HepG2 (cell line): Measurements from ENCODE around the gene CCDC88B. TPM values are rescaled to one million over a fixed set of nuclear protein-coding genes. Genes with fewer than 3 reads are reported as not detected.

Experiments
- ATAC-seq: fragments of 200-7000 bp; cut with Tn5 transposase; 3 replicates; pipeline ENCODE4 v1.9.1; 2020; ENCODE audit warnings: mild to moderate bottlenecking, moderate library complexity
- BruUV-seq: library from RNA; stranded (reverse); fragments of 400-500 nt; replicated peaks from 2 replicates; lab custom pipeline; 2021; lab: Mats Ljungman, UMichigan
- CTCF ChIA-PET: fragments of 300-600 bp; formaldehyde crosslinking; extraction: SDS; loops from one replicate; lab custom pipeline; 2021; ENCODE audit warnings: low total read pairs, inconsistent platforms, low intra/inter-chr PET ratio; lab: Yijun Ruan, JAX
- POLR2A ChIA-PET: fragments of 350-600 bp; sonication (Branson Sonifier 250); formaldehyde crosslinking; loops from one replicate; lab custom pipeline; 2020; ENCODE audit warnings: antibody characterized with exemption, inconsistent platforms; lab: Yijun Ruan, JAX
- DNase-seq: peaks from one replicate; pipeline ENCODE4 v3.0.0-alpha.2; 2015; ENCODE audit warnings: low spot score
- FAIRE-seq: peaks from 3 replicates; lab custom pipeline; 2011; peaks lifted over from hg19 to GRCh38; lab: Jason Lieb, UNC
- H2AFZ ChIP-seq: one replicate; pipeline ENCODE4 v1.6.1; 2011; ENCODE audit warnings: low read length, inconsistent platforms
- H3K27ac ChIP-seq: fragments of 300-600 bp; 3 replicates; pipeline ENCODE4 v1.8.0; 2011; ENCODE audit warnings: mixed run types, mild to moderate bottlenecking, mixed read lengths, low read length, inconsistent platforms; ENCODE audit not compliant: insufficient read depth; ENCODE audit errors: extremely low read length
- H3K27me3 ChIP-seq, 2 experiments: fragments of 200-600 bp in 1 of 2; 2 replicates in 1 of 2; 3 replicates in 1 of 2; pipeline versions ENCODE4 v1.6.0 to v1.8.0; 2011; ENCODE audit warnings: low read length in 2 of 2, mild to moderate bottlenecking in 2 of 2, moderate library complexity in 2 of 2, inconsistent platforms in 1 of 2; ENCODE audit not compliant: insufficient read depth in 2 of 2, control insufficient read depth in 1 of 2
- H3K36me3 ChIP-seq, 2 experiments: fragments of 200-600 bp in 1 of 2; replicated peaks in 1 of 2; 2 replicates in 1 of 2; 3 replicates in 1 of 2; pipeline versions ENCODE4 v1.5.1 to v1.8.0; 2011; ENCODE audit warnings: low read length in 2 of 2, inconsistent platforms in 1 of 2; ENCODE audit not compliant: insufficient read depth in 2 of 2, control insufficient read depth in 1 of 2
- H3K4me1 ChIP-seq: 2 replicates; pipeline ENCODE4 v1.5.1; 2012; ENCODE audit warnings: low read length, inconsistent platforms; ENCODE audit not compliant: insufficient read depth
- H3K4me2 ChIP-seq: 2 replicates; pipeline ENCODE4 v1.6.0; 2011; ENCODE audit warnings: low read depth, low read length, inconsistent platforms
- H3K4me3 ChIP-seq, 3 experiments: fragments of 200-600 bp in 1 of 3; sonication (generic), shearing (Covaris generic) in 1 of 3; replicated peaks in 1 of 3; 2 replicates each; pipeline ENCODE4 v1.5.1; 2011 to 2016; ENCODE audit warnings: low read length in 3 of 3, inconsistent platforms in 2 of 3, low read depth in 2 of 3, mild to moderate bottlenecking in 2 of 3, control low read depth in 1 of 3, mixed read lengths in 1 of 3; ENCODE audit not compliant: insufficient read depth in 1 of 3
- H3K79me2 ChIP-seq: one replicate; pipeline ENCODE4 v1.6.1; 2011; ENCODE audit warnings: low read length, inconsistent platforms; ENCODE audit not compliant: insufficient read depth
- H3K9ac ChIP-seq: 2 replicates; pipeline ENCODE4 v1.6.0; 2011; ENCODE audit warnings: mild to moderate bottlenecking, low read depth, low read length, inconsistent platforms; ENCODE audit not compliant: insufficient read depth
- H3K9me3 ChIP-seq: 2 replicates; pipeline ENCODE4 v1.5.1; 2012; ENCODE audit warnings: mild to moderate bottlenecking, low read length
- H4K20me1 ChIP-seq: 2 replicates; pipeline ENCODE4 v1.6.0; 2011; ENCODE audit warnings: inconsistent platforms, mild to moderate bottlenecking, low read length, moderate library complexity; ENCODE audit not compliant: insufficient read depth
- ELK4 ChIP-seq: sonication (generic); formaldehyde crosslinking; IDR thresholded peaks from 2 replicates; pipeline ENCODE4 v1.9.0; 2021; ENCODE audit warnings: missing genetic modification reagents, borderline replicate concordance
- EZH2 ChIP-seq: conservative IDR thresholded peaks from 2 replicates; pipeline ENCODE4 v1.6.1; 2012; ENCODE audit warnings: mild to moderate bottlenecking, low read depth, low read length, moderate library complexity
- MZF1 ChIP-seq: sonication (generic); formaldehyde crosslinking; IDR thresholded peaks from 2 replicates; pipeline ENCODE4 v1.8.1; 2023; ENCODE audit warnings: mild to moderate bottlenecking, missing genetic modification reagents, borderline replicate concordance
- NR0B2 ChIP-seq: sonication (generic); formaldehyde crosslinking; IDR thresholded peaks from 2 replicates; pipeline ENCODE4 v1.4.0; 2020; ENCODE audit warnings: mild to moderate bottlenecking, missing genetic modification reagents
- PAF1 ChIP-seq: IDR thresholded peaks from 2 replicates; pipeline ENCODE4 v1.6.1; 2016; ENCODE audit warnings: missing genetic modification reagents, missing compliant biosample characterization
- RFX5 ChIP-seq: IDR thresholded peaks from 2 replicates; pipeline ENCODE4 v1.6.1; 2011; ENCODE audit warnings: low read depth, low read length, improper control_type of control experiment
- SOX13 ChIP-seq, 3 experiments: fragments of 450-650 bp in 1 of 3; sonication (generic) in 1 of 3; formaldehyde crosslinking in 1 of 3; IDR thresholded peaks in 2 of 3; conservative IDR thresholded peaks in 1 of 3; 2 replicates each; pipeline versions ENCODE4 v1.5.0 to v1.6.1; 2016 to 2020; ENCODE audit warnings: antibody characterized with exemption in 1 of 3, mild to moderate bottlenecking in 1 of 3, missing compliant biosample characterization in 1 of 3, missing genetic modification reagents in 1 of 3, moderate library complexity in 1 of 3
- ZNF496 ChIP-seq: sonication (generic); formaldehyde crosslinking; IDR thresholded peaks from 2 replicates; pipeline ENCODE4 v1.8.1; 2023; ENCODE audit warnings: mild to moderate bottlenecking, moderate library complexity, missing genetic modification reagents; ENCODE audit not compliant: insufficient replicate concordance
- ZNF639 ChIP-seq: conservative IDR thresholded peaks from 2 replicates; pipeline ENCODE4 v1.6.1; 2018; ENCODE audit warnings: missing genetic modification reagents
- ZNF772 ChIP-seq: sonication (generic); formaldehyde crosslinking; IDR thresholded peaks from 2 replicates; pipeline ENCODE4 v1.5.0; 2020; ENCODE audit warnings: mild to moderate bottlenecking, missing genetic modification reagents
- ZNF780A ChIP-seq: sonication (generic); formaldehyde crosslinking; IDR thresholded peaks from 2 replicates; pipeline ENCODE4 v1.8.0; 2022; ENCODE audit warnings: mild to moderate bottlenecking, missing genetic modification reagents, moderate library complexity
- WGBS: methylation state at CpG from one replicate; pipeline ENCODE4 v1.1.6; 2017; ENCODE audit warnings: low lambda C conversion rate; 5-methylcytosine and 5-hydroxymethylcytosine counted together
- in situ Hi-C: cut with HindIII; loops from 2 replicates; pipeline ENCODE4 v1.10.0; 2017; ENCODE audit warnings: low pct_unique_long_range_greater_than_20kb; ENCODE audit not compliant: extremely low pct_ligation_motif_present
- intact Hi-C: fragments of 100-400 bp; cut with micrococcal nuclease; formaldehyde crosslinking; loops from one replicate; pipeline ENCODE4 v1.10.0; 2022; ENCODE audit not compliant: unreplicated experiment
- polyA plus RNA-seq, 8 experiments: library from polyadenylated mRNA; depleted of rRNA in 3 of 8; stranded (reverse) in 7 of 8; unstranded in 1 of 8; fragments of >200 nt; fragmentation: Illumina TruSeq in 4 of 8; extraction: Trizol in 4 of 8; gene quantifications; 2 replicates each; pipeline versions ENCODE4 v1.2.1 to v1.2.3, GENCODE V29; 2011 to 2016; ENCODE audit warnings: low read depth in 4 of 8, missing spikeins in 1 of 8, mixed read lengths in 1 of 8; ENCODE audit not compliant: insufficient read depth in 1 of 8
- total RNA-seq, 5 experiments: library from RNA; depleted of rRNA; stranded (reverse); fragments of >200 nt; fragmentation: Illumina TruSeq; extraction: Trizol; gene quantifications; 2 replicates each; pipeline ENCODE4 v1.2.3, GENCODE V29; 2016; ENCODE audit warnings: low read depth in 1 of 5

Gene CCDC88B
- total and polyA plus RNA-seq, 2 of the 13 experiments (the other 11 are each of a cell fraction or from before 2014, with no cell fraction given): 3.6 to 4.8 TPM

- Histone ChIP-seq H3K27me3 (no peaks in the 10 kb centered on the region; a peak in 1 of 5 replicates), H2AFZ (no peak overlapping the region), H4K20me1 (no peaks in the 10 kb centered on the region), H3K36me3 (peaks cover 7 to 29% of the 10 kb centered on the region in 2 experiments), H3K79me2 (no peaks in the 10 kb centered on the region), H3K9me3 (no peaks in the 10 kb centered on the region), H3K27ac (no peak overlapping the region), H3K4me3 (no peak overlapping the region), H3K9ac (no peak overlapping the region), H3K4me2 (no peak overlapping the region)
- DNase-seq (no peak), FAIRE-seq (no peak), ATAC-seq (no peak)
- 96% methylated on average over 5 of the region's 18 CpGs for WGBS
- no TSS peak for BruUV-seq
- intact Hi-C loops: no loop called here
- CTCF ChIA-PET: no interaction called here
- TF ChIP-seq ZNF772: no peak
- TF ChIP-seq EZH2: no peak
- TF ChIP-seq ZNF780A (CRISPR knock-in tag): no peak
- TF ChIP-seq MZF1 (CRISPR knock-in tag): no peak
- TF ChIP-seq PAF1 (CRISPR knock-in tag): no peak
- TF ChIP-seq ZNF639 (CRISPR knock-in tag): no peak
- no peak for TF ChIP-seq ZNF496 (CRISPR knock-in tag)
- TF ChIP-seq NR0B2: no peak
- TF ChIP-seq SOX13 (IDR thresholded peaks at IDR 0.05): no peak
- no peak for TF ChIP-seq SOX13 (CRISPR knock-in tag; conservative IDR thresholded peaks at IDR 0.05 in 1 of 2, IDR thresholded peaks at IDR 0.05 in 1 of 2)
- no peak for TF ChIP-seq RFX5
- TF ChIP-seq ELK4: no peak
- TF ChIP-seq, all 625 proteins: peak for 0
- in situ Hi-C loops: no loop called here
- POLR2A ChIA-PET: no interaction called here
- H3K4me1 ChIP-seq: peaks cover 30% of the 10 kb centered on the region
Observed at GRCh38 chr11:64361659-64362058, 21.7 kb downstream of the CCDC88B start.
